Left ventricle myocardium inferior (tissue), 1 donor: ENCODE data around the gene IQSEC3. TPM values are rescaled to one million over a fixed set of nuclear protein-coding genes. Genes with fewer than 3 reads are reported as not detected.

Source experiments
- DNase-seq: peaks from one replicate; pipeline ENCODE4 v3.0.0-alpha.2; 2020
- H3K27ac ChIP-seq: fragments of 200-600 bp; replicated peaks from 2 replicates; pipeline ENCODE4 v1.8.0; 2021
- H3K27me3 ChIP-seq: fragments of 200-600 bp; 2 replicates; pipeline ENCODE4 v1.8.0; 2021; ENCODE audit warnings: low read depth
- H3K36me3 ChIP-seq: fragments of 200-600 bp; 2 replicates; pipeline ENCODE4 v1.8.0; 2021
- H3K4me1 ChIP-seq: fragments of 200-600 bp; 2 replicates; pipeline ENCODE4 v1.8.0; 2021
- H3K4me3 ChIP-seq: fragments of 200-600 bp; 2 replicates; pipeline ENCODE4 v1.8.0; 2021; ENCODE audit warnings: mild to moderate bottlenecking, moderate library complexity
- H3K9me3 ChIP-seq: fragments of 200-600 bp; replicated peaks from 2 replicates; pipeline ENCODE4 v1.8.0; 2021
- intact Hi-C: fragments of 100-400 bp; cut with micrococcal nuclease; formaldehyde crosslinking; loops from one replicate; pipeline ENCODE4 v1.11.0; 2022
- total RNA-seq: library from RNA; stranded (reverse); fragmentation: NEBNext Ultra II Directional; extraction: Animal tissue kit (Norgen Biotek cat#: 25700); gene quantifications from one replicate; pipeline ENCODE4 v1.2.1, GENCODE V29; 2021
- TF ChIP-seq, protein P1 (sequence below): fragments of 200-600 bp; IDR thresholded peaks from 2 replicates; pipeline ENCODE4 v1.8.0; 2021; ENCODE audit warnings: antibody characterized with exemption, mild to moderate bottlenecking, borderline replicate concordance
- donor health status: DM: no; HTN: yes; CAD: no; lungs with severe emphysema.

The IQSEC3 gene
- total RNA-seq, 1 donor from 2014 or later = 0.69 TPM

DNA sequence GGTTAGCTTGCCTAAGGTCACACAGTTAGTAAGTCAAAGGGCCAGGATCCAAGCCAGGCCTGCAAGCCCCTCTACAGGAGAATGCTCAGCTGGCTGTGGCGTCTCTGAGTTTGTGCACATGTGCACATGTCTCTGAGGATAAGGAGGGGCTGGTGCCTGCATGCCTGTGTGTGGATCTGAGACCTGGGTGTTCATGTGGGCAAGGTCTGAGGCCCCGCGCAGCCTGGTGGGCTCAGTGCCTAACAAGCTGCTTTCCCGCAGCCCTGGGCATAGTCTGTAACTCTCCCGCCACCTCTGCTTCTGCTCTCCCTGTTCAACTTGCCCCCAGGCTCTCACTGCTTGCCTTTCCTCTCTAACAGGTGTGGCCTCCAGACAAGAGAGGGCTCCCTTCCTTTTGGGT is 151.7 kb downstream of the IQSEC3 start:
- no peaks in the 10 kb centered on the region for H3K9me3 ChIP-seq
- H3K27me3 ChIP-seq = peaks cover 11% of the 10 kb centered on the region
- TF ChIP-seq, protein P1, sequence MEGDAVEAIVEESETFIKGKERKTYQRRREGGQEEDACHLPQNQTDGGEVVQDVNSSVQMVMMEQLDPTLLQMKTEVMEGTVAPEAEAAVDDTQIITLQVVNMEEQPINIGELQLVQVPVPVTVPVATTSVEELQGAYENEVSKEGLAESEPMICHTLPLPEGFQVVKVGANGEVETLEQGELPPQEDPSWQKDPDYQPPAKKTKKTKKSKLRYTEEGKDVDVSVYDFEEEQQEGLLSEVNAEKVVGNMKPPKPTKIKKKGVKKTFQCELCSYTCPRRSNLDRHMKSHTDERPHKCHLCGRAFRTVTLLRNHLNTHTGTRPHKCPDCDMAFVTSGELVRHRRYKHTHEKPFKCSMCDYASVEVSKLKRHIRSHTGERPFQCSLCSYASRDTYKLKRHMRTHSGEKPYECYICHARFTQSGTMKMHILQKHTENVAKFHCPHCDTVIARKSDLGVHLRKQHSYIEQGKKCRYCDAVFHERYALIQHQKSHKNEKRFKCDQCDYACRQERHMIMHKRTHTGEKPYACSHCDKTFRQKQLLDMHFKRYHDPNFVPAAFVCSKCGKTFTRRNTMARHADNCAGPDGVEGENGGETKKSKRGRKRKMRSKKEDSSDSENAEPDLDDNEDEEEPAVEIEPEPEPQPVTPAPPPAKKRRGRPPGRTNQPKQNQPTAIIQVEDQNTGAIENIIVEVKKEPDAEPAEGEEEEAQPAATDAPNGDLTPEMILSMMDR = no peak
- no peaks in the 10 kb centered on the region for H3K4me1 ChIP-seq
- H3K36me3 ChIP-seq = no peaks in the 10 kb centered on the region
- intact Hi-C loops = no loop called here
- no peak overlapping the region for H3K4me3 ChIP-seq
- H3K27ac ChIP-seq = no peak overlapping the region
- DNase-seq = no peak

- TF ChIP-seq, protein P1 = no peak
- Histone ChIP-seq H3K4me3 (no peak overlapping the region), H3K9me3 (no peaks in the 10 kb centered on the region), H3K27me3 (peaks cover 7% of the 10 kb centered on the region), H3K36me3 (no peaks in the 10 kb centered on the region), H3K27ac (no peak overlapping the region), H3K4me1 (no peaks in the 10 kb centered on the region)
- no peak for DNase-seq
- intact Hi-C loops = no loop called here
Observed at GRCh38 chr12:218728-219590, 152.4 kb downstream of the IQSEC3 start.

- intact Hi-C loops = no loop called here
- Histone ChIP-seq H3K4me1 (no peaks in the 10 kb centered on the region), H3K4me3 (no peak overlapping the region), H3K9me3 (no peaks in the 10 kb centered on the region), H3K27ac (no peak overlapping the region), H3K36me3 (no peaks in the 10 kb centered on the region), H3K27me3 (peaks cover 7% of the 10 kb centered on the region)
- peak; percentile 55 for DNase-seq
- TF ChIP-seq, protein P1 = peak; percentile 63
Observed at GRCh38 chr12:219891-220352, 153.4 kb downstream of the IQSEC3 start.

DNA sequence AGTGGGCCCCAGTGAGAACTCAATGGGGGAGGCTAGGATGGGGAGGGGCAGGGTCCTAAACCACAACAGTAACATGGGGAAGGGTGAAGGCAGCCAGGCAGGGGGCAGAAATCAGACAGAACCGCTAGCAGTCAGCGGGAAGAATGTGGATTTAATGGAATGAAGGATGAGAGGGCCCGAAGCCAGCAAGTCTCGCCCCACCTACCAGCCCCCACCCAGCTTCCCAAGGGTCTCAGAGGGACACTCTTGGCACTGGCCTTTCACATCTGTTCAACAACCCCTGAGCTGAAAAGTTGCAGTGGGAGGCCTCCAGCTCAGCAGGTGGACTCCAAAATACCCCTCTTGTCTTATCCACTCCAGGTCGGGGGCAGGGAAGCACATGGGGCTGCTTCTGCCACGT is 153.9 kb downstream of the IQSEC3 start:
- TF ChIP-seq, protein P1 = no peak
- H3K36me3 ChIP-seq = no peaks in the 10 kb centered on the region
- H3K27me3 ChIP-seq = peaks cover 7% of the 10 kb centered on the region
- no peak for DNase-seq
- H3K27ac ChIP-seq = no peak overlapping the region
- no peaks in the 10 kb centered on the region for H3K9me3 ChIP-seq
- H3K4me1 ChIP-seq = no peaks in the 10 kb centered on the region
- no peak overlapping the region for H3K4me3 ChIP-seq
- intact Hi-C loops = no loop called here

DNA sequence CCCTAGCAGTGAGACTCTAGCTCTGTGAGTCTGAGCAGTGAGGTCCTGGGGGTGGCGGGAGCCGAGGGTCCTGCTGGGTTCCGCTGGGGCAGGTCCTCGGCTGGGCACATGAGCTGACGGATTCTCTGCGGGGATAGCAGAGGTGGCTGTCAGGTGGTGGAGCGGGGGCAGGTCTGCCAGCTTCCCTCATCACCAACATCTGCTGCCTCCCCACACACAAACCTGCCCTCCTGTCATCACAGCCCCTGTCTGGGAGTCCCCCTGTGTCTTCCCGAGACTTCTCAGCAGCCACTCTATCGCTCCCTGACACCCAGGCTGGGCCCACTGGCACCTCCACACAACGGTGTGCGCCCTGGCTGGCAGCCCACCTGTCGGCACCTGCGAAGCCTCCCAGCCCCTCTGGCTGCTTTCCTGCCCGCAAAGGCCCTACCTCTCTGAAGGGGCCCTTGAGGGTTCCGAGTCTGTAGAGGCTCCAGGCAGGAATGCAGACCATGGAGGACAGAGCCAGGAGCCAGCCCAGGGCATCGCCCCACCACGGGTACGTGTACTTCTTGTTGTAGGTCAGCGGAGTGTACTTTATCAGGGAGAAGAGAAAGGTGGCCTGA is 154.5 kb downstream of the IQSEC3 start:
- Histone ChIP-seq H3K27me3 (peaks cover 7% of the 10 kb centered on the region), H3K36me3 (no peaks in the 10 kb centered on the region), H3K4me3 (no peak overlapping the region), H3K4me1 (no peaks in the 10 kb centered on the region), H3K9me3 (no peaks in the 10 kb centered on the region), H3K27ac (no peak overlapping the region)
- intact Hi-C loops = no loop called here
- no peak for DNase-seq
- TF ChIP-seq, protein P1 = no peak
